ENCODE measurements around the gene C3orf20.
"Not testable (repeated sequence)": the region's sequence is repeated elsewhere in the genome, so short reads cannot be mapped to it uniquely, and the experiment has no call there.

Gene C3orf20

DNA sequence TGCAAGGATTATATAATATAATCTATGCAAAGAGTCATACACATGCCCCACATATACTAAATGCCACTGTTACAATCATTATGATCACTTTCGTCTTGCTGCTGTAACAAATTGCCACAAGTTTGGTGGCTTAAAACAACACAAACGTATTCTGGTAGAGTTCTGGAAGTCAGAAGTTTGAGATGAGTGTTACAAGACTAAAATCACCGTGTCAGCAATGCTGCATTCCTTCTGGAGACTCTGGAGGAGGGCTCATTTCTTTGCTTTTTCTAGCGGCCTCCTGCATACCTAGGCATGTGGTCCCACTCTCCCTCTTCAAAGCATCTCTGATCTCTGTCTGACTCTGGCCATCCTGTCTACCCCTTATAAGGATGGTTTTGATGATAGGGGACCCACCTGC lies 24.7 kb upstream of the C3orf20 start:
- no peak for DNase-seq (ENCODE audit: low read depth in 2 of 2)

DNA sequence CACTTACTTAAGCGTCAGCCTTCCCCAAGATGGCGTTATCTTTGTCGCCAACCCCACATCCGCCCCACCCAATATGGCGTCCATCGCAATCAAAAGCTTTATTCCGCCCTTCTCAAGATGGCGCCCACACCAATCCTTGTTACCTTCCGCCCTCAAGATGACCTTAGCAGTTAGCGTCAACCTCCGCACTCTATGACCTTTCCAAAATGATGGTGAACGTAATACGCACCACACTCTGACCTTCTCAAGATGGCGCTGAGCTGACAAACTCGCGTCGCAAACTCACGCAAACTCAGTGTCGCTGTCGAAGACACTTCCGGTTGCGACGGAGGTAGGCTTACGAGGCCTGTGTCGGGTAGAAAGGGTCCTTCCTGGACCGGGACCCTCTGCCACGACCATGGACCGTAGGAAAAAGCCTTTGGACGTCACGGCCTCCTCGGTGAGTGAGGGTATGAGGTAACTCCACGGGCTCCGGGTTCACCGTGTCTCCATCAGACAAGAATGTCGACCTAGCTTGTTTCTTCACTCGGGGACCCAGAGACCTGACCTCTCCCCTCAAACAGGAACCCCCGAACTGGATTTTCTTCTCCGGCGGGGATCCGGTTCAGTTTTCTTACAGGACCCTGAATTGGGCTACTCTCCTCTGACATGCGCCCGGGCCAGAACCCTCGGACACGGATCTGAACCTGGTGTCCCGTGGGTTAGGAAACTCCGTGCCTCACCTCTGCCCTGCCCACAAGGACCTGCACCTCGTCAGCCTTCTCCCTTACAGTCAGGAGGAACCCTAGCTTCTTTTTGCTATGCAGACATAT lies 23.3 kb upstream of the C3orf20 start, which contains the start of gene CCDC174:
TSS of gene CCDC174 (plus strand) at position 323 of the 812 bp plus-strand sequence. CDS start at position 398, 75 bp downstream.
- DNase-seq (ENCODE audit: low read depth in 2 of 2): peak; percentile 69 to 83

DNA sequence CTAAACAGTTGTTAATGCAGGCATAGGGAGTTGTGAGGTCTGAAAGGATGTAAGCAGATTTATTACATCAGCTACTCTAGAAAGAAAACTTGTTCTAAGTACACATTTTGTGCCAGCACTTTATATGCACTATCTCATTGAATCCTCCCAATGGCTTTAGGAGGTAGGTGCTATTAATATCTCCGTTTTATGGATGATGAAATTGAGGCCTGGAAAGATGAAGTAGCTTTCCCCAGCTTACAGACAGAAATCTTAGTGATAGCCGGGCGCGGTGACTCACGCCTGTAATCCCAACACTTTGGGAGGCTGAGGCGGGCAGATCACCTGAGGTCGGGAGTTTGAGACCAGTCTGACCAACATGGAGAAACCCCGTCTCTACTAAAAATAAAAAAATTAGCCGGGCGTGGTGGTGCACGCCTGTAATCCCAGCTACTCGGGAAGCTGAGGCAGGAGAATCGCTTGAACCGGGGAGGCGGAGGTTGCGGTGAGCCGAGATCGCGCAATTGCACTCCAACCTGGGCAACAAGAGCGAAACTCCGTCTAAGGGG lies 22.5 kb upstream of the C3orf20 start:
- DNase-seq (ENCODE audit: low read depth in 2 of 2): not testable (repeated sequence)

DNA sequence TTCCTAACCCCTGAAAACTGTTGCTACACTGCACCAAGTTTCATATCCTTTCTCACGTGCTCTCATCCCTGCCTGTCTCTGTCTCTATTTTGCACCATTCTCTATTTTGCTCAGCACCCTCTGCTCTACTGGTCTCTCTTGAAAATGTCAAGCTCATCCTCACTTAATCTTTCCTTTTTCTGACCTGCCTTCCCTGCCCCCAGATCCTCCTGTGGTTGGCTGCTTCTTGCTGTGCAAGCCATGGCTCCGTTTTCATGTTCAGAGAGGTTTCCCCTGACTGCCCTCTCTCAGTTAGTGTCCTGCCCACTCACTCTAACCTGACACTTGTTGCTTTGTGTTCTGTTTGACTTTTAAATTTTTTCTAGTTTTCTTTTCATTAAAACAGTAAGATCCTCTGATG lies 17.4 kb upstream of the C3orf20 start:
- DNase-seq (ENCODE audit: low read depth in 2 of 2): no peak

- DNase-seq (ENCODE audit: low read depth in 2 of 2): no peak
Observed at GRCh38 chr3:14658978-14659377, 16.0 kb upstream of the C3orf20 start.

- DNase-seq (ENCODE audit: low read depth in 2 of 2): no peak
Observed at GRCh38 chr3:14660942-14661341, 14.0 kb upstream of the C3orf20 start.

GRCh38 chr3:14663396-14664135 lies 11.4 kb upstream of the C3orf20 start:
- DNase-seq (ENCODE audit: low read depth in 2 of 2): no peak

GRCh38 chr3:14664170-14664569 lies 10.8 kb upstream of the C3orf20 start:
- DNase-seq (ENCODE audit: low read depth in 2 of 2): no peak

DNA sequence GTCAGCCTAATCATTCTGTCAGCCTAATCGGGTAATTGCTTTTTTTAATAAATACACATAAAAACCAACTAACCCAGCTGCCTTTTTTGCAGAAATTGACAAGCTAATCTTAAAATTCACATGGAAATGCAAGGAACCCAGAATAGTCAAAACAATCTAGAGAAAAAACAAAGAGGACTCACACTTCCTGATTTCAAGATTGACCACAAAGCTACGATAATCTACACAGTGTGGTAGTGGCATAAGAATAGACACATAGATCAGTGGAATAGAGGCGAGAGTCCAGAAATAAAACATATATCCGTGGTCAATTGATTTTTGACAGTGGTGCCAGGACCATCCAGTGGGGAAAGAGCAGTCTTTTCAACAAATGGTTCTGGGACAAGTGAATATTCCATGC lies 2.4 kb upstream of the C3orf20 start:
- DNase-seq (ENCODE audit: low read depth in 2 of 2): no peak

GRCh38 chr3:14676881-14677280 lies 1.9 kb downstream of the C3orf20 start:
- no peak for DNase-seq (ENCODE audit: low read depth in 2 of 2)

DNA sequence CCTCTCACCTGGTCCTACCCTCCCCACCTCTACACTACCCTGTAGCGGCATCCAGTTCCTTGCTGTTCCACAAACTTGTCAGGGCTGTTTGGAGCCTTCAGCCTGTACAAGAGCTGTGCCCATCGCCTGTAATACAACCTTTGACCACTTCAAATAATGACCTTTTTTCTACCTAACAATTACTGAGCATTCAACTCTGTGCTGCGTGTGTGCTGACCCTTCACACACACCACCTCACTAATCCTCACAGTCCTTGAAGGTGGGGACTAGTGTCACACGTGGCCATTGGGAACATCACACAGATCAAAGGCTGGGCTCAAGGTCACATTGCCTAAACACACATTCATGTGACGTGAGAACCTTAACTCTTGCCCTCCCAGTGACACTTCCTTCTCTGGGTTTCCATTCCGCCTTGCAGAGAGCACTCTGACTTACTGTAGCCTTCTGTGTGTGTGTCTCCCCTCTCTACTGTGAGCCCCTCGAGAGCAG lies 3.1 kb downstream of the C3orf20 start:
- no peak for DNase-seq (ENCODE audit: low read depth in 2 of 2)

- no peak for DNase-seq (ENCODE audit: low read depth in 2 of 2)
Observed at GRCh38 chr3:14680115-14680514, 5.2 kb downstream of the C3orf20 start.

DNA sequence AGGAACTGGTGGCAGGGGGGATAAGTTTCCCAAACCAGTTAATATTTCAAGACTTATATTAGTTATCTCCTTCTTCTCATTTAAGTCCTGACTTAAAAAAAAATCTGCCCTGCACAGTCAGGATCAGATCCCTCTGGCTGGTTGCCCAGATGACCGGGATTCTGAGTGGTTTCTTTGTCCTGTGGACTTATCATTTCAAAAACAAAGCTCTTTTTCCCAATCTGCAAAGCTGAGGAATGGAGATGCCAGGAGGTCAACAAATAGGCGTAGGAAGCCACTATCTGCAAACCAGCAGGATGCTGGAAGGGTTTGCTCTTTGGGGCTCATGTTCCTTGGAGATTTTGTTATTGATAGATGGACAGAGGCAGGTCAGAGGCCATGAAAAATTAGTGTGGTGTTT lies 5.8 kb downstream of the C3orf20 start:
- DNase-seq (ENCODE audit: low read depth in 2 of 2): no peak

- no peak for DNase-seq (ENCODE audit: low read depth in 2 of 2)
Observed at GRCh38 chr3:14684447-14684846, 9.5 kb downstream of the C3orf20 start.

DNA sequence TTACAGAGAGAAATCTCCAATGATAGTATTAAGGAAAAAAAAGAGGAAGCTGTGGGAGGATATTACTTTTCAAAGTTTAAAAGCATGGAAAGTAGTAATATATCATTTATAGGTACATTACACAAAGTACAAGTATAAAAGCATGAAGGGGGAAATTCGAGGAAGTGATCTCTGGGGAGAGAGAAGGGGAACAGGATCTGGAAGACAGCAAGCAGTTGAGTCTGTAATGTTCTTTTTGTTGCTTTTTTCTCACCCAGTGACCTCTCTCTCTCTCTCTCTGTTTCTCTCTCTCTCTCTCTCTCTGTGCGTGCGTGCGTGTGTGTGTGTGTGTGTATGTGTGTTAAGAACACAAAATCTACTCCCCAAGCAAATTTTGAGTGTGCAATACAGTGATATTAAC lies 10.2 kb downstream of the C3orf20 start:
- no peak for DNase-seq (ENCODE audit: low read depth in 2 of 2)

GRCh38 chr3:14687360-14687759 lies 12.4 kb downstream of the C3orf20 start:
- no peak for DNase-seq (ENCODE audit: low read depth in 2 of 2)

DNA sequence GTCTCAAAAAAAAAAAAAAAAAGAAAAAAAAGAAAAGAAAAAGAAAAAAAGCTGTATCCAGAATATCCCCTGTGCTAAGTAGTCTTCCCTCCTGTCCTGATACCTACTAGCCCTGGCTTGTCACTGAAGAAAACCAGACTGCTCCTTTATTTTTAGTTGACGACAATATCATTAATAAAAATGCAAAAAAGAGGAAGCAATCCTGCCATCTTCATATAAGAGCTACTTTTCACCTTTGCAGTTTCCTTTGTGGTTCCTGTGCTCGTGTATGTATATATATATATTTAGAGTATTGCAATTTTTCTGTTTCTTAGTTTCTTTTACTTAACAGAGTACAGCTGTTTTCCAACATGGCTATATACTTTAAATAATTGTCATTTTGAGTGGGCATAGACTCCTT lies 13.6 kb downstream of the C3orf20 start:
- no peak for DNase-seq (ENCODE audit: low read depth in 2 of 2)

DNA sequence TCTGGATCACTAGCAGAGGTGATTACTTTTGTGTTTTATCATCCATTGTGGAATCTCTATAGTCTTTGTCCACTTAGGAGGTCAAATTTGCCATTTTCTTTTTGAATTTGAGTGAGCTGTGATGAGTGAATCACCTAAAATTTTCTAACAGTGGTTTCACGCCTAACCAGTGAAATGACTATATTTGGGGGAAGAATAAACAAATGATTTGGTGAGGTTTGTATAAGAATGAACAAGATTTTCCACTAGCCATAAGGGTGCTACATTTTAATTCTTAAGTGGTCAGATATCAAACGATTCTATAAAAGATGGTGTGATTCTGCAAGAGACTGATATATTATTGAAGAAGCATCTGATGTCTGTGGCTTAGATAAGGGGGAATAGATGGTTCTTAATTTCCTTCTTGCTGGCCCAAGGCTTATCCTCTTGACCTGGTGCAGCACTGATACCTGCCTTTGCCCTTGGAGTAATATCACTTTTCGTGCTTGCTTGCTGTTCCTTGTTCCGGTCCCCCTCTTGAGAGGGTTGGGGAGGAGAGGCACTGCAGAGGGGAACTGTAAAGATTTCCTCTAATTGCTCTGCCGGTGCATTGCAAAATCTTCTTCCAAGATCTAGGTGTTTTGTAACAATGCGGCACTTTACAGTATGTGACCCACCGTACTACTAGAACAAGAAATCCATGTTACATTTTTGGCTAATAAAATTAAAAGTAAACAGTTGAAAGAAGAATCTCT lies 14.5 kb downstream of the C3orf20 start:
- no peak for DNase-seq (ENCODE audit: low read depth in 2 of 2)

GRCh38 chr3:14691239-14691638 lies 16.3 kb downstream of the C3orf20 start:
- no peak for DNase-seq (ENCODE audit: low read depth in 2 of 2)

DNA sequence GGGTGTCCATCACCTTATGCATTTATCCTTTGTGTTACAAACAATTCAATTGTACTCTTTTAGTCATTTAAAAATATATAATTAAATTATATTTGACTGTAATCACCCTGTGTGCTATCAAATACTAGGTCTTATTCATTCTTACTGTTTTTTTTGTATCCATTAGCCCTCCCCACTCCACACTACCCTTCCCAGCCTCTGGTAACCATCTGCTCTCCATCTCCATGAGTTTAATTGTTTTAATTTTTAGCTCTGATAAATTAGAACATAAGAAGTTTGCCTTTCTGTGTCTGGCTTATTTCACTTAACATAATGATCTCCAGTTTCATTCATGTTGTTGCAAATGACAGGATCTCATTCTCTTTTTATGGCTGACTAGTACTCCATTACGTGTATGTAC lies 16.8 kb downstream of the C3orf20 start:
- no peak for DNase-seq (ENCODE audit: low read depth in 2 of 2)

DNA sequence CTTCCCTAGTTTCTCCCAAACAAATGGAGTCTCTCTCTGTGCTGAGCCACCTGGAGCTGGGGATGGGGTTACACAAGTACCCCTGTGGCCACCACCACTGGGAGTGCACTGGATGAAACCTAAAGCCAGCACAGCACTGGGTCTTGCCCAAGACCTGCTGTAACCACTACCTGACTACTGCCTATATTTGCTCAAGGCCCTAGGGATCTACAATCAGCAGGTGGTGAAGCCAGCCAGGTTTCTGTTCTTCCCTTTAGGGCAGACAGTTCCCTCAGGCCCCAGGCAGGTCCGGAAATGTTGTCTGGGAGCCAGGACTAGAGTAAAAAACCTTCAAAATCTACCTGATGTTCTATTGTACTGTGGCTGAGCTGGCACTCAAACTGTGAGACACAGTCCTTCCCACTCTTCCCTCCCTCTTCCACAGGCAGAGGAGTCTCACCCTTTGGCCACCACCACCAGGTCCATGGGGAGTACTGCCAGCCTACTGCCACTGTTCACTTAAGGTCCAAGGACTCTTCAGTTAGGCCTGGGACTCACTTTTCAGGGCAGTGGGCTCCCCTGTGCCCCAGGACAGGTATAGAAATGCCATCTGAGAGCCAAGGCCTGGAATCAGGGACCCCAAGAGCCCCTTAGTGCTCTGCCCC lies 23.8 kb downstream of the C3orf20 start:
- no peak for DNase-seq (ENCODE audit: low read depth in 2 of 2)

Data from stimulated activated CD8-positive, alpha-beta memory T cell treated with anti-CD3 and anti-CD28 coated beads, Interleukin-2, amount 100 ng/mL, for 48 hours (primary cell).